Kidney epithelial cell (primary cell): ENCODE data around the gene HDAC11. TPM values are rescaled to one million over a fixed set of nuclear protein-coding genes. Genes with fewer than 3 reads are reported as not detected.

Experiments used
- DNase-seq: peaks from one replicate; pipeline ENCODE4 v3.0.0-alpha.2; 2010; ENCODE audit warnings: low read depth
- H3K27me3 ChIP-seq: 2 replicates; pipeline ENCODE4 v1.6.0; 2011; ENCODE audit warnings: low read length; ENCODE audit not compliant: control insufficient read depth, insufficient read depth
- H3K36me3 ChIP-seq: 2 replicates; pipeline ENCODE4 v1.5.1; 2011; ENCODE audit warnings: low read length; ENCODE audit not compliant: control insufficient read depth, insufficient read depth
- H3K4me3 ChIP-seq: 2 replicates; pipeline ENCODE4 v1.5.1; 2011; ENCODE audit warnings: low read depth, mild to moderate bottlenecking, control low read depth, low read length
- CTCF ChIP-seq: IDR thresholded peaks from 2 replicates; pipeline ENCODE4 v1.5.1; 2011; ENCODE audit warnings: mild to moderate bottlenecking, moderate library complexity, low read length, control low read depth, inconsistent platforms; ENCODE audit not compliant: insufficient read depth, poor library complexity, severe bottlenecking
- total RNA-seq: library from RNA; depleted of rRNA; stranded (reverse); fragments of >200 nt; gene quantifications from 2 replicates; pipeline ENCODE4 v1.2.3, GENCODE V29; 2015

The HDAC11 gene
- total RNA-seq, 1 donor from 2014 or later, result 14.3 TPM

GRCh38 chr3:13528217-13528867, 48.2 kb downstream of the HDAC11 start:
- TF ChIP-seq CTCF, result peak; percentile 29
- DNase-seq, result no peak
- Histone ChIP-seq H3K36me3 (no peaks in the 10 kb centered on the region), H3K4me3 (no peak overlapping the region), H3K27me3 (peaks cover 7% of the 10 kb centered on the region)

DNA sequence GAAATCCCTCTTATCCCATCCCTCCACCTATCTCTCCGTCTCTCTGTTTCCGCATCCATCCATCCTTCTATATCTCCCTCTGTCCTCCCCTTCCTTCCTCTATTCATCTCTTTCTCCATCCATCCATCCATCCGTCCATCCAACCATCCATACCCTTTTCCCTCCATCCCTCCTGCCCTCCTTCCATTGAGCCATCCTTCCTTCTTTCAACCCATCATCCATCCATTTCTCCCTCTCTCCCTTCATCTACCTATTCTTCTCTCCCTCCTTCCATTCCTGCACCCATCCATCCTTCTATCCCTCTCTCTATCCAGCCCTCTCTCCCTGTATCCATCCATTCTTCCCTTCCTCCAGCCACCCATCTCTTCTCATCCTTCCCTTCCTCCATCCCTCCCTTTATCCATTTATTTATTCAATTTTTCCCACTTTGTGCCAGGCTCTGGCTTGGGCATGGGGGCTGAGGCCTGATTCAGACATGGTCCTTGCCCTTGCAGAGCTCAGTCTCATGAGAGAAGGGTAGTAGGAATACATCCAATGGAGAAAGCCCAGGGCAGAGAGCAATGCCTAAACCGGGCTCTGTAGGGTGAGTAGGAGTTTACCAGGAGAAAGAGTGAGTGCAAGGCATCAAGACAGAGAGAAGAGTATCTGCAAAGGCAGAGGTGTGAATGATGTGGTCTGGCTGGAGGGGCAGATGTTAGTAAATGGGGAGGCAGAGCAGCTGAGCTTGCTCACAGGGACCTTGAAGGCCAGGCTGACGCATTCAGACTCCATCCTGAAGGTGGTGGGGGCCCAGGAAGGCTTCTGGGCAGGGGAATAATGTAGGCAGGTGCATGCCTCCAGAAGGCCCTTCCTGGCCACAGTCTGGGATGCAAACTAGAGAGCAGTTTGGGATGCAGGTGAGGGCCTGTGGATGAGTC, 49.3 kb downstream of the HDAC11 start:
- Histone ChIP-seq H3K27me3 (peaks cover 8% of the 10 kb centered on the region), H3K36me3 (no peaks in the 10 kb centered on the region), H3K4me3 (no peak overlapping the region)
- no peak for TF ChIP-seq CTCF
- DNase-seq, result no peak

DNA sequence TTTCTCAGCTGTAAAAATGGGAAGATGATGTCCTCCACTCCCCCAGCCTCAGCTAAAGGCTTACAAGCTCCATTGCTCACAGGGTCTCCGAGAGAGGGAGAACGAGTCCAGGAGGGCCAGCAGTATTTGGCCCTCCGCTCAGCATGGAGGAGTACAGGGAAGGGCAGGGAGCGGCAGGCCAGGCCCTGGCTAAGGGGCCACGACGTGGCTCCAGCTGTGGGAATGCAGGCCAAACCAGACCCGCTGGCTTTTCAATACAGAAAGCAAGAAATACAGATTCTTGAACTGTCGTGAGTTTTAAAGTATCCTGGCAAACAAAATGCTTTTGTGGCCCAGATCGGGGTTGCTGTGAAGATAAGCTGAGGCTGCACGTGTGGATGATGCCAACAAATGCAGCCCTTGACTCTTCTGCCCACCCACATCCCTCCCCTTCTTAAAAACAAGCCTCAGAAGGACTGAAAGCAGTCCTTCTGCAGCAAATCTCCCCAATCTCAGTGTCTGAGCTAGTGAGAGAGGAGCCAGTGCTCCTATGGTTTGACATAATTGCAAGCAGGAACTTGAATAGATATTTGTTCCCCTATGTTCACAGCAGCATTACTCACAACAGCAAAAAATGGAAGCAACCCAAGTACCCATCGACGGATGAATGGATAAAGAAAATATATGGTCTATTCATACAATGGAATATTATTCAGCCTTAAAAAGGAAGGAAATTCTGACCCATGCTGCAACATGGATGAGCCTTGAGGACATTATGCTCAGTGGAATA, 50.3 kb downstream of the HDAC11 start:
- Histone ChIP-seq H3K4me3 (no peak overlapping the region), H3K27me3 (peaks cover 8% of the 10 kb centered on the region), H3K36me3 (no peaks in the 10 kb centered on the region)
- no peak for TF ChIP-seq CTCF
- no peak for DNase-seq

GRCh38 chr3:13532085-13532484, 52.0 kb downstream of the HDAC11 start:
- no peak for DNase-seq
- Histone ChIP-seq H3K4me3 (no peak overlapping the region), H3K27me3 (peaks cover 8% of the 10 kb centered on the region), H3K36me3 (no peaks in the 10 kb centered on the region)
- no peak for TF ChIP-seq CTCF

DNA sequence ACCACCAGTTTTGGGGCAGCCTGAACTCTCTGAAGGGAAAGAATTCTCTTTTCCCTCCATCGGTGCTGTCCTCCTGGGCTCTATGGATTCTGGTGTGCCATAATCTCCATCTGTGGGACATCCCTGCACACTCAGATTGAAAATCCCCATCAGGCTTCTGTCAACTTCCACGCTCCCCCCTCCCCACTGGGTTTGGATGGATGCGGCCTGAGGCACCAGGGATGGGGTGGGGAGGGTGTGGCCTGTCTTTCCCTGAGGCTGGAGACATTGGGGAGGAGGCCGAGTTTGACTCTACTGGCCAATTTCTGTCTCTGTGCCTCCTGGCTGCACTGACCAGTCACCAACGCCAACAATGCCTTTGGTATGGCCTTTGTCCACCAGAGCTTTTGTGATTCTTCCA, 52.5 kb downstream of the HDAC11 start:
- Histone ChIP-seq H3K27me3 (peaks cover 8% of the 10 kb centered on the region), H3K4me3 (no peak overlapping the region), H3K36me3 (no peaks in the 10 kb centered on the region)
- no peak for DNase-seq
- TF ChIP-seq CTCF, result no peak
